GM23338 (cell line): ENCODE results near the gene SNU13. TPM values are rescaled to one million over a fixed set of nuclear protein-coding genes. Genes with fewer than 3 reads are reported as not detected.

ENCODE experiments used
- ATAC-seq: fragments of 200-7000 bp; cut with Tn5 transposase; 3 replicates; pipeline ENCODE4 v1.9.1; 2020
- DNase-seq: peaks from one replicate; pipeline ENCODE4 v3.0.0-alpha.2; 2015; ENCODE audit warnings: low spot score
- H2AFZ ChIP-seq: fragments of 200-600 bp; sonication (generic); 2 replicates; pipeline ENCODE4 v1.8.0; 2016; ENCODE audit warnings: antibody characterized with exemption, mild to moderate bottlenecking, moderate library complexity
- H3F3A ChIP-seq: fragments of 200-600 bp; sonication (generic); replicated peaks from 2 replicates; pipeline ENCODE4 v1.8.0; 2017; ENCODE audit warnings: antibody characterized with exemption, mixed run types, low read depth
- H3K27ac ChIP-seq: fragments of 200-600 bp; sonication (generic); 2 replicates; pipeline ENCODE4 v1.6.1; 2016; ENCODE audit warnings: low read depth
- H3K27me3 ChIP-seq: fragments of 200-600 bp; sonication (generic); 2 replicates; pipeline ENCODE4 v1.8.0; 2016; ENCODE audit warnings: mild to moderate bottlenecking, mixed run types, moderate library complexity; ENCODE audit not compliant: insufficient read depth
- H3K36me3 ChIP-seq: fragments of 200-600 bp; sonication (generic); 2 replicates; pipeline ENCODE4 v1.8.0; 2016; ENCODE audit warnings: mild to moderate bottlenecking; ENCODE audit not compliant: insufficient read depth
- H3K4me1 ChIP-seq: fragments of 200-600 bp; sonication (generic); 2 replicates; pipeline ENCODE4 v1.8.0; 2016; ENCODE audit warnings: mild to moderate bottlenecking, moderate library complexity; ENCODE audit not compliant: insufficient read depth
- H3K4me2 ChIP-seq: fragments of 200-600 bp; sonication (generic); 2 replicates; pipeline ENCODE4 v1.7.1; 2017; ENCODE audit warnings: mixed run types
- H3K4me3 ChIP-seq: fragments of 200-600 bp; sonication (generic); 2 replicates; pipeline ENCODE4 v1.6.1; 2016; ENCODE audit warnings: mixed run types
- H3K79me2 ChIP-seq: fragments of 200-600 bp; sonication (generic); replicated peaks from 2 replicates; pipeline ENCODE4 v1.8.0; 2017; ENCODE audit warnings: mild to moderate bottlenecking; ENCODE audit not compliant: insufficient read depth
- H3K9me2 ChIP-seq: fragments of 200-600 bp; sonication (generic); 2 replicates; pipeline ENCODE4 v1.8.0; 2017; ENCODE audit not compliant: insufficient read depth
- H4K20me1 ChIP-seq: fragments of 200-600 bp; sonication (generic); replicated peaks from 2 replicates; pipeline ENCODE4 v1.8.0; 2017; ENCODE audit warnings: mild to moderate bottlenecking; ENCODE audit not compliant: insufficient read depth
- H3K27ac Mint-ChIP-seq: 2 replicates; pipeline ENCODE4 v1.8.0; 2020; ENCODE audit warnings: inconsistent platforms, mild to moderate bottlenecking, moderate library complexity, mixed read lengths
- H3K27me3 Mint-ChIP-seq: 3 replicates; pipeline ENCODE4 v1.8.0; 2022; ENCODE audit warnings: low read depth, mild to moderate bottlenecking, moderate library complexity, mixed read lengths, inconsistent platforms; ENCODE audit not compliant: insufficient read depth, poor library complexity
- H3K36me3 Mint-ChIP-seq: 3 replicates; pipeline ENCODE4 v1.8.0; 2021; ENCODE audit warnings: low read depth, mild to moderate bottlenecking, inconsistent platforms, moderate library complexity, mixed read lengths
- H3K4me1 Mint-ChIP-seq: 3 replicates; pipeline ENCODE4 v1.8.0; 2020; ENCODE audit warnings: mild to moderate bottlenecking, inconsistent platforms, mixed read lengths
- H3K4me3 Mint-ChIP-seq: 3 replicates; pipeline ENCODE4 v1.8.0; 2021; ENCODE audit warnings: moderate library complexity, mild to moderate bottlenecking, inconsistent platforms, mixed read lengths
- H3K9me3 Mint-ChIP-seq: 3 replicates; pipeline ENCODE4 v1.8.0; 2020; ENCODE audit warnings: moderate library complexity, mild to moderate bottlenecking, inconsistent platforms, mixed read lengths
- ETS1 ChIP-seq: IDR thresholded peaks from 2 replicates; pipeline ENCODE4 v1.6.1; 2016; ENCODE audit warnings: antibody characterized with exemption
- STAT1 ChIP-seq: IDR thresholded peaks from one replicate; pipeline ENCODE4 v1.6.1; 2016; ENCODE audit warnings: antibody characterized with exemption; ENCODE audit not compliant: unreplicated experiment
- ZNF114 ChIP-seq: fragments of 250-450 bp; sonication (Bioruptor Pico); IDR thresholded peaks from 2 replicates; pipeline ENCODE4 v1.5.0; 2020; ENCODE audit warnings: mild to moderate bottlenecking, moderate library complexity
- ZNF331 ChIP-seq: fragments of 250-450 bp; sonication (Bioruptor Pico); IDR thresholded peaks from 2 replicates; pipeline ENCODE4 v1.5.0; 2020; ENCODE audit warnings: low read depth, mild to moderate bottlenecking, moderate library complexity
- ZNF462 ChIP-seq: fragments of 250-450 bp; sonication (Bioruptor Pico); IDR thresholded peaks from 2 replicates; pipeline ENCODE4 v1.5.0; 2020; ENCODE audit warnings: mild to moderate bottlenecking, moderate library complexity
- polyA plus RNA-seq: library from polyadenylated mRNA; unstranded; fragments of >200 nt; fragmentation: Nextera tagmentation; extraction: Ambion mirVana; gene quantifications from 2 replicates; pipeline ENCODE4 v1.2.1, GENCODE V29; 2016
- total RNA-seq: library from RNA; depleted of rRNA; stranded (reverse); fragments of >200 nt; shearing (Covaris generic); gene quantifications from 2 replicates; pipeline ENCODE4 v1.2.3, GENCODE V29; 2014

SNU13 gene
- total and polyA plus RNA-seq, 2 experiments from 2014 or later: 163 to 464 TPM

GRCh38 chr22:41650229-41650628, 38.4 kb downstream of the SNU13 start (continued):
- TF ChIP-seq ZNF462 (CRISPR knock-in tag) (no peak), ZNF114 (CRISPR knock-in tag) (no peak), ETS1 (no peak), STAT1 (no peak), ZNF331 (CRISPR knock-in tag) (no peak)

GRCh38 chr22:41648432-41648831, 40.2 kb downstream of the SNU13 start:
- H3K4me1 ChIP-seq: no peaks in the 10 kb centered on the region
- no peaks in the 10 kb centered on the region for H3K27me3 ChIP-seq
- Mint-ChIP-seq H3K36me3 (peaks cover 84% of the 10 kb centered on the region), H3K4me3 (no peak overlapping the region), H3K4me1 (no peaks in the 10 kb centered on the region), H3K27ac (no peak overlapping the region), H3K9me3 (no peaks in the 10 kb centered on the region), H3K27me3 (no peaks in the 10 kb centered on the region)
- peaks cover 23% of the 10 kb centered on the region for H3K79me2 ChIP-seq
- no peak overlapping the region for H2AFZ ChIP-seq
- DNase-seq (no peak), ATAC-seq (no peak)
- H3K9me2 ChIP-seq: no peaks in the 10 kb centered on the region
- H3F3A ChIP-seq: no peaks in the 10 kb centered on the region
- H3K4me3 ChIP-seq: no peak overlapping the region
- H4K20me1 ChIP-seq: peaks cover 35% of the 10 kb centered on the region
- no peak overlapping the region for H3K4me2 ChIP-seq
- peaks cover 73% of the 10 kb centered on the region for H3K36me3 ChIP-seq
- H3K27ac ChIP-seq: no peak overlapping the region
- TF ChIP-seq ZNF462 (CRISPR knock-in tag) (no peak), ZNF331 (CRISPR knock-in tag) (no peak)
